NCI-H82 treated with DMSO at 0.1 percent for 48 hours (cell line): ENCODE results near the gene MVB12B.
"Not testable (repeated sequence)": the region's sequence is repeated elsewhere in the genome, so short reads cannot be mapped to it uniquely, and the experiment has no call there.

Source experiments
- DNase-seq: peaks from one replicate; lab custom pipeline; 2025; ENCODE audit not compliant: unreplicated experiment; lab: John Stamatoyannopoulos, UW

Gene MVB12B

GRCh38 chr9:126551812-126552211 lies 225.2 kb downstream of the MVB12B start:
- DNase-seq: no peak

- DNase-seq: no peak
Measured at GRCh38 chr9:126554292-126554691, 227.7 kb downstream of the MVB12B start.

GRCh38 chr9:126555421-126555820 lies 228.8 kb downstream of the MVB12B start:
- not testable (repeated sequence) for DNase-seq
